BLaER1 (cell line): ENCODE data around the gene KLHL40.

Experiments
- H3K27ac ChIP-seq: shearing (Covaris generic); formaldehyde crosslinking; 2 replicates; pipeline ENCODE4 v1.8.1; 2022
- H3K27me3 ChIP-seq: shearing (Covaris generic); formaldehyde crosslinking; 2 replicates; pipeline ENCODE4 v1.8.1; 2022
- H3K36me3 ChIP-seq: shearing (Covaris generic); formaldehyde crosslinking; 2 replicates; pipeline ENCODE4 v1.8.1; 2022
- H3K4me1 ChIP-seq: shearing (Covaris generic); formaldehyde crosslinking; 2 replicates; pipeline ENCODE4 v1.8.1; 2022
- H3K4me2 ChIP-seq: shearing (Covaris generic); formaldehyde crosslinking; 2 replicates; pipeline ENCODE4 v1.8.1; 2022
- H3K4me3 ChIP-seq: shearing (Covaris generic); formaldehyde crosslinking; 2 replicates; pipeline ENCODE4 v1.8.1; 2022
- H3K9ac ChIP-seq: shearing (Covaris generic); formaldehyde crosslinking; 2 replicates; pipeline ENCODE4 v1.8.1; 2022
- H3K9me3 ChIP-seq: shearing (Covaris generic); formaldehyde crosslinking; 2 replicates; pipeline ENCODE4 v1.8.1; 2022
- H4K20me1 ChIP-seq: shearing (Covaris generic); formaldehyde crosslinking; 2 replicates; pipeline ENCODE4 v1.8.1; 2022
- Cebpa-rat ChIP-seq: shearing (Covaris generic); IDR thresholded peaks from 2 replicates; pipeline ENCODE4 v1.8.1; 2022

KLHL40 gene

GRCh38 chr3:42685363-42685881 is at the start of gene KLHL40:
TSS of gene KLHL40 (plus strand) at chr3:42685537. CDS start at chr3:42685619, 82 bp downstream.
- H3K27me3 ChIP-seq = no peaks in the 10 kb centered on the region
- H3K4me3 ChIP-seq = no peak within 1 kb of the TSS
- H3K4me2 ChIP-seq = no peak within 1 kb of the TSS
- H3K27ac ChIP-seq = no peak within 1 kb of the TSS
- no peaks in the 10 kb centered on the region for H3K9me3 ChIP-seq
- no peaks in the 10 kb centered on the region for H4K20me1 ChIP-seq
- H3K4me1 ChIP-seq = peaks cover 18% of the 10 kb centered on the region
- no peak within 1 kb of the TSS for H3K9ac ChIP-seq
- H3K36me3 ChIP-seq = no peaks in the 10 kb centered on the region
- no peak for TF ChIP-seq Cebpa-rat

GRCh38 chr3:42637001-42637400 is 48.3 kb upstream of the KLHL40 start:
- Histone ChIP-seq H3K27me3 (no peaks in the 10 kb centered on the region), H3K4me3 (no peak overlapping the region), H3K9ac (no peak overlapping the region), H3K36me3 (peaks cover 100% of the 10 kb centered on the region), H3K27ac (no peak overlapping the region), H3K9me3 (no peaks in the 10 kb centered on the region), H4K20me1 (peaks cover 31% of the 10 kb centered on the region), H3K4me2 (no peak overlapping the region), H3K4me1 (no peaks in the 10 kb centered on the region)
- no peak for TF ChIP-seq Cebpa-rat

- Histone ChIP-seq H3K4me1 (no peaks in the 10 kb centered on the region), H3K36me3 (peaks cover 100% of the 10 kb centered on the region), H3K4me2 (no peak overlapping the region), H3K27ac (no peak overlapping the region), H4K20me1 (peaks cover 39% of the 10 kb centered on the region), H3K27me3 (no peaks in the 10 kb centered on the region), H3K9ac (no peak overlapping the region), H3K9me3 (no peaks in the 10 kb centered on the region), H3K4me3 (no peak overlapping the region)
- TF ChIP-seq Cebpa-rat = no peak
Measured at GRCh38 chr3:42638339-42638842, 46.9 kb upstream of the KLHL40 start.

GRCh38 chr3:42639192-42639591 is 46.1 kb upstream of the KLHL40 start:
- H4K20me1 ChIP-seq = peaks cover 39% of the 10 kb centered on the region
- H3K36me3 ChIP-seq = peaks cover 100% of the 10 kb centered on the region
- no peaks in the 10 kb centered on the region for H3K4me1 ChIP-seq
- no peaks in the 10 kb centered on the region for H3K9me3 ChIP-seq
- TF ChIP-seq Cebpa-rat = no peak
- H3K27ac ChIP-seq = no peak overlapping the region
- H3K27me3 ChIP-seq = no peaks in the 10 kb centered on the region
- no peak overlapping the region for H3K9ac ChIP-seq
- H3K4me3 ChIP-seq = no peak overlapping the region
- H3K4me2 ChIP-seq = no peak overlapping the region

- H3K9ac ChIP-seq = no peak overlapping the region
- no peak overlapping the region for H3K4me2 ChIP-seq
- H3K4me1 ChIP-seq = no peaks in the 10 kb centered on the region
- peaks cover 46% of the 10 kb centered on the region for H4K20me1 ChIP-seq
- no peaks in the 10 kb centered on the region for H3K27me3 ChIP-seq
- H3K36me3 ChIP-seq = peaks cover 100% of the 10 kb centered on the region
- no peaks in the 10 kb centered on the region for H3K9me3 ChIP-seq
- no peak for TF ChIP-seq Cebpa-rat
- H3K4me3 ChIP-seq = no peak overlapping the region
- H3K27ac ChIP-seq = no peak overlapping the region
Measured at GRCh38 chr3:42640129-42640528, 45.2 kb upstream of the KLHL40 start.

- no peak for TF ChIP-seq Cebpa-rat
- H3K27me3 ChIP-seq = no peaks in the 10 kb centered on the region
- peaks cover 100% of the 10 kb centered on the region for H3K36me3 ChIP-seq
- H3K9me3 ChIP-seq = no peaks in the 10 kb centered on the region
- no peaks in the 10 kb centered on the region for H3K4me1 ChIP-seq
- H4K20me1 ChIP-seq = peaks cover 46% of the 10 kb centered on the region
- H3K9ac ChIP-seq = no peak overlapping the region
- H3K4me3 ChIP-seq = no peak overlapping the region
- H3K4me2 ChIP-seq = no peak overlapping the region
- H3K27ac ChIP-seq = no peak overlapping the region
Measured at GRCh38 chr3:42640771-42641370, 44.5 kb upstream of the KLHL40 start.

- no peak overlapping the region for H3K4me2 ChIP-seq
- no peaks in the 10 kb centered on the region for H3K9me3 ChIP-seq
- no peak overlapping the region for H3K9ac ChIP-seq
- H3K4me1 ChIP-seq = peaks cover 28% of the 10 kb centered on the region
- no peaks in the 10 kb centered on the region for H3K27me3 ChIP-seq
- no peak for TF ChIP-seq Cebpa-rat
- peaks cover 57% of the 10 kb centered on the region for H4K20me1 ChIP-seq
- no peak overlapping the region for H3K4me3 ChIP-seq
- H3K36me3 ChIP-seq = peaks cover 80% of the 10 kb centered on the region
- no peak overlapping the region for H3K27ac ChIP-seq
Measured at GRCh38 chr3:42647821-42648459, 37.4 kb upstream of the KLHL40 start.

GRCh38 chr3:42649006-42649405 is 36.3 kb upstream of the KLHL40 start:
- no peaks in the 10 kb centered on the region for H3K9me3 ChIP-seq
- H3K27me3 ChIP-seq = no peaks in the 10 kb centered on the region
- peaks cover 57% of the 10 kb centered on the region for H4K20me1 ChIP-seq
- peaks cover 37% of the 10 kb centered on the region for H3K4me1 ChIP-seq
- H3K4me2 ChIP-seq = no peak overlapping the region
- TF ChIP-seq Cebpa-rat = no peak
- no peak overlapping the region for H3K27ac ChIP-seq
- no peak overlapping the region for H3K9ac ChIP-seq
- peaks cover 70% of the 10 kb centered on the region for H3K36me3 ChIP-seq
- H3K4me3 ChIP-seq = no peak overlapping the region

- H3K4me3 ChIP-seq = no peak overlapping the region
- peaks cover 62% of the 10 kb centered on the region for H3K36me3 ChIP-seq
- H3K27ac ChIP-seq = no peak overlapping the region
- TF ChIP-seq Cebpa-rat = no peak
- H3K4me2 ChIP-seq = no peak overlapping the region
- H3K27me3 ChIP-seq = no peaks in the 10 kb centered on the region
- no peak overlapping the region for H3K9ac ChIP-seq
- H3K9me3 ChIP-seq = no peaks in the 10 kb centered on the region
- H3K4me1 ChIP-seq = peaks cover 40% of the 10 kb centered on the region
- H4K20me1 ChIP-seq = peaks cover 52% of the 10 kb centered on the region
Measured at GRCh38 chr3:42649783-42650182, 35.6 kb upstream of the KLHL40 start.
